Colon (tissue), 2 donors: Measurements from ENCODE around the gene DDX54.

Experiments
- FAIRE-seq: peaks from 2 replicates; lab custom pipeline; 2012; peaks lifted over from hg19 to GRCh38; lab: Jason Lieb, UNC
- donor health status: control.
- donor health status: control.

Gene DDX54

DNA sequence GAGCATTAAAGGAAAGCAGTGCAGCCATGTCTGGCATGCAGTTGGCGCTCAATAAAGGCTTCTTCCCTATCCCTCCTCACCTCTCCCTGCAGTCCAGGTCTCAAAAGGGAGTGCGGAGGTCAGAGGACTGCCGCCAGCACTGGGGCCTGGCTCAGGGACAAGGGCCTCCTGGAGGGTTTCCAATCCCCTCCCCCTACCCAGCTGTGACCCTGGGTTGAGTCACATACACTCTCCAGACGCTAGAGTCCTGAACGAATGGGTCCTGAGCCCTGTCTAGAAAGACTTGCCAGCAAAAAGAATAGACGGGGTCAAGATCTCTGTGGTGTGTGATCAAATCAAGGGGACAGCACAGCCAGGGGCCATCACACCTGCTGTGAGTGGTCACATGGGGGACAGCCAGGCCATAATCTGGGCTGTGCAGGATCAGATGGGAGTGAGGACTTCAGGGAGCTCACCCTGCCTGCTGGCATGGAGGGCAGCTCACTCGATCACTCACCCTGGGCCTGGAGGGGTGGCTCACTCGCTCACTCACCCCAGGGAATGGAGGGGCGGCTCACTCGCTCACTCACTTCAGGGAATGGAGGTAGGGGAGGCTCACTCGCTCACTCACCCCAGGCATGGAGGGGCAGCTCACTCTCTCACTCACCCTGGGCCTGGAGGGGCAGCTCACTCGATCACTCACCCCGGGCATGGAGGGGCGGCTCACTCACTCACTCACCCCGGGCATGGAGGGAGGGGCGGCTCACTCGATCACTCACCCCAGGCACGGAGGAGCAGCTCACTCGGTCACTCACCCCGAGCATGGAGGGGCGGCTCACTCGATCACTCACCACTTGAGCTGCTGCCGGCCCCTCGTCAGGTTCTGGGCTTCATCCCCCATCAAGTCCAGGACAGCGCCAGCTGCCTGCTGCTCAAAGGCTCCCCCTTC is 22.9 kb downstream of the DDX54 start:
- no peak for FAIRE-seq

GRCh38 chr12:113161415-113162016 is 23.8 kb downstream of the DDX54 start:
- FAIRE-seq, result no peak

- FAIRE-seq, result no peak
These were observed 25.3 kb downstream of the DDX54 start for GRCh38 chr12:113159937-113160336.

DNA sequence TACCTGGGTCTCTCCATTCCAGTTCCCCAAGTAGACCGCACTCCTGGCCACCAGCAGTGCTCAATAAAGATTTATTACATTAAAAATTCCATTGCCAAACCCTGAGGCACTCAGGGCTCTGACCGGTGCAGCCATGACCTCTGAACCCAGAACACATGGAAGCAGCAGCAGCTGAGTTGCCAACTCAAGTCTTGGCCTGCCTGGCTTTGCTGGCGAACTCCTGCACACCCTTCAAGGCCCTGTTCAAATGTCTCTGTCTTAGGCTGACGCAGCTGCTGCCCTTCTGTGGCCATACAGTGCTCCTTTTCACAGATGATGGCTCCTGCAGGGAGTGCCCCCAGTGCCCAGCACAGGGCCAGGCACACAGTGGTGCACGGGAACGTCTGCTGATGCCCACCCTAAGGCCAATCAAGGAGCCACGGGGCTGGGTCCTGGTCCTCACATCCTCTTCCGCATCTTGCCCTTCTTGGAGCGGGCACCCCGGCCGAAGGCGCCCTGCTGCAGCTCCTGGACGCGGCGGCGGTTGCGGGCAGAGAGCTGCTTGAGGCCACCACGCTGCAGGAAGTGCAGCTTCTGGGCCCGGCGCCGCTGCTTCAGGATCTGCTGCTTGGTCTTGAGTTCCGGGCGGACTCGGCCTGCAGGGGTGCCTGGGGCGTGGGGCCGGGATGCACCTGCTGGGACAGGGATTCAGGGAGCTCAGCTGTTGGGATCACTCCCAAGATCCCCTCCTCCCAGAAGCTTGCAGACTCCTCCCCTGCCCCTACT is 26.7 kb downstream of the DDX54 start:
- no peak for FAIRE-seq

DNA sequence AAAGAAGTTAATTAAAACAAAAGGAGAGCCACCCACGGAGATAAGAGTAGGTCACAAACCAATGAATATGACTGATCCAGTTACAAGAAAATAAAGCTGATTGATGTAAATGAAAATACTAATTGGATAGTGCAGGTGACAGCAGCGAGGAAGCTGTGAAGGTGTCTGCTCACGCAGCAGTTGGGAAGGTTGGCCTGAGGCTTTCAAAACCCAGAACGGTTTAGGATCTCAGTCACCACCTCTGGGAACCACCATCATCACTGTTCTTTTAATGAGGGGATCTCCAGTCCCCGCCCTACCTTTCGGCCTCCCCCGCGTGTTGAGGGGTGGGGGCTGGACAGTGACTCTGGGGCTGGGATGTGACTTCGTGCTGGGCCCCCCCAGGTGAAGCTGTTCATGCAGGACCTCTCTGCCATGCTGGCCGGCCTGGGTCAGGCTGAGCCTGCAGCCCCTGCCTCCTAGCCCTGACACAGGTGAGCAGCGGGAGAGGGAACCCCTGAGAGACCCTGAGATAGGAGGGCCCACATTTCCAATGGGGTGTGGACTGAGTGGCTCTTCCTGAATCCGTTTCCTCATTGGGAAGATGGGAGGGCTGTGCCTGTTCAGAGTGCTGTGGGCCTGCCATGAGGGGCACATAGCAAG is 27.9 kb downstream of the DDX54 start:
- no peak for FAIRE-seq

- no peak for FAIRE-seq
These were observed 29.6 kb downstream of the DDX54 start for GRCh38 chr12:113155646-113156045.

GRCh38 chr12:113155060-113155459 is 30.2 kb downstream of the DDX54 start:
- no peak for FAIRE-seq

GRCh38 chr12:113154351-113154973 is 30.8 kb downstream of the DDX54 start:
- FAIRE-seq, result no peak

GRCh38 chr12:113152835-113153814 is 32.2 kb downstream of the DDX54 start:
- FAIRE-seq, result no peak

DNA sequence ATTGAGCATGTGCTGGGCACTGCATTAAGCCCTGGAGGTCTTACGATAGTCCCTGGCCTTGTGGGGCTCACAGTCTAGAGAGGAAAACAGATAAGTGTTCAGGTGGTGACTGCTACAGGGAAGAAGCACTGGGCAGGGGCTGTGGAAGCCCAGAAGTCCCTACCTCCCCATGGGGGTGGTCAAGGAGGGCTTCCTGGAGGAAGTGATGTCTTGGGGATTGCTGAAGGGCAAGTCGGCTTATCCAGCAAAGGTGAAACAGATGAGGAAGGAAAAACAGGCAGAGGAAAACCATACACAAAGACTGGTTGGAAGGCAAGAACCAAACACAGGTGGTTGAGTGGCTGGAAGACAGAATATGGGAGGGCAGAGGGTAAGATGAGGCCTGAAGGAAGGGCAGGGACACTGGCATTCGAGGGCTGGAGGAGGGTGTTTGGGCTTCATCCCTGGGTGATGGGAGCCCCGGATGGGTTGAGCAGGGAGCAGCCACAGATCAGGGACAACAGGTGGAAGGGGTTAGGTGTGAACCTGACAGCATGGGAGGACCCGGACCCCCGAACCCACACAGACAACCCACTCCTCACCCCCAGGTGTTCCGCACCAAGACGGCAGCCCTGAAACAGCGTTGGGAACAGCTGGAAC is 33.0 kb downstream of the DDX54 start:
- FAIRE-seq, result no peak

GRCh38 chr12:113151655-113152054 is 33.6 kb downstream of the DDX54 start:
- no peak for FAIRE-seq

- FAIRE-seq, result no peak
These were observed 35.7 kb downstream of the DDX54 start, which contains the start of gene CFAP73 for GRCh38 chr12:113149361-113150150. CFAP73 (plus strand) TSS chr12:113149724; CDS start chr12:113149858, 134 bp downstream.

- FAIRE-seq, result no peak
These were observed 38.3 kb downstream of the DDX54 start for GRCh38 chr12:113146999-113147398.

- FAIRE-seq, result no peak
These were observed 39.3 kb downstream of the DDX54 start for GRCh38 chr12:113145720-113146551.

- FAIRE-seq, result no peak
These were observed 40.5 kb downstream of the DDX54 start for GRCh38 chr12:113144806-113145205.

- FAIRE-seq, result no peak
These were observed 41.3 kb downstream of the DDX54 start for GRCh38 chr12:113143959-113144358.

- FAIRE-seq, result no peak
These were observed 42.4 kb downstream of the DDX54 start for GRCh38 chr12:113142886-113143332.
